ENCODE data around the gene ADI1. TPM values are rescaled to one million over a fixed set of nuclear protein-coding genes. Genes with fewer than 3 reads are reported as not detected.

ADI1 gene
- total RNA-seq, 1 donor from 2014 or later, result 38.1 TPM

DNA sequence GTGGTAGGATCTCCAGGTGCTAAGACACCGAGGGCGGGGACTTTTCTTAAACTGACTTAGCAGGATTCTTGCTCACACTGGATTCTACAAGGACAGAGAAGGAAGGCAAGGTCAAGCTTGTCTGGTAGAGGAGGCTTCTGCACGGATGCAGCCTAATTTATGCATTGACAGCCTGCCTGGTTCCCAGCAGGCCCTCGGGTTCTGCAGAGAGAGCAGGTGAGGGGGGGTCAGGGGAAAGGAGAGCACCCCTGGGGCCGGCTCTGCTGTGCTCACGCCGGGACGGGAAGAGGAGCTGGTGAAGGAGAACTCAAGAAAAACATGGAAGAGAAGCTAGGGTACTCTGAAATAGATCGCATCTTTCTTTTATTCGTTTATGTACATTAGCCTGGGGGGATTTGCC lies 46.4 kb downstream of the ADI1 start:
- Histone ChIP-seq H3K4me3 (ENCODE audit: low read length in 3 of 3) (no peak overlapping the region), H3K27me3 (ENCODE audit: control insufficient read depth in 3 of 3, insufficient read depth in 3 of 3, low read length in 3 of 3) (no peaks in the 10 kb centered on the region), H3K36me3 (ENCODE audit: control insufficient read depth in 3 of 3, insufficient read depth in 3 of 3, low read length in 3 of 3) (peaks cover 18 to 38% (median 22%) of the 10 kb centered on the region in 3 donors), H3K27ac (ENCODE audit: low read depth, low read length) (peak overlapping the region; percentile 90), H3K9me3 (ENCODE audit: control insufficient read depth in 3 of 3, low read length in 3 of 3) (no peaks in the 10 kb centered on the region), H3K9ac (ENCODE audit: low read depth in 1 of 3, low read length in 3 of 3) (peak overlapping the region; percentile 13 to 85 (median 18)), H3K4me1 (ENCODE audit: control insufficient read depth in 3 of 3, insufficient read depth in 3 of 3, low read length in 3 of 3) (peaks cover 54 to 56% (median 55%) of the 10 kb centered on the region in 3 donors)

DNA sequence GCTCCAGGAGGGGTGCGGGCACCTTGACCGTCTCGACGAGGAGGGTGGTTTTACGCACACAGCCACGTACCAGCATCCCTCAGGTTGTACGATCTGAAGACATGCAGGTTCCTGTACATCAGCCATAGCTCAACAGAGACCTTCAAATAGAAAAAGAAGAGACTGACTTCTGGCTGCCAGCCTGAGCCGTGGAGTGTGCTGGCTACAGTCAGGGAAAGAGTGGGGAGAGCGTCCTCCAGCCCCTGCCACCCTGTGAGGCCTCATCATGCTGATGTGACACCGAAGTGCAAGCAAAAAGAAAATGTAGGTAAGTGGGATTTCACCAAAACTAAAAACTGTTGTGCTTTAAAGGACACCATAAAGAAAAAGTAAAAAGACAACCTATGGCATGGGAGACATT lies 47.0 kb downstream of the ADI1 start:
- H3K4me3 ChIP-seq (ENCODE audit: low read length in 3 of 3), result no peak overlapping the region
- peak overlapping the region; percentile 90 for H3K27ac ChIP-seq (ENCODE audit: low read depth, low read length)
- peak overlapping the region in 2 of 3 donors; percentile 64 to 85 for H3K9ac ChIP-seq (ENCODE audit: low read depth in 1 of 3, low read length in 3 of 3)
- peaks cover 25 to 42% (median 25%) of the 10 kb centered on the region in 3 donors for H3K36me3 ChIP-seq (ENCODE audit: control insufficient read depth in 3 of 3, insufficient read depth in 3 of 3, low read length in 3 of 3)
- peaks cover 54 to 56% (median 55%) of the 10 kb centered on the region in 3 donors for H3K4me1 ChIP-seq (ENCODE audit: control insufficient read depth in 3 of 3, insufficient read depth in 3 of 3, low read length in 3 of 3)
- H3K9me3 ChIP-seq (ENCODE audit: control insufficient read depth in 3 of 3, low read length in 3 of 3), result no peaks in the 10 kb centered on the region
- no peaks in the 10 kb centered on the region for H3K27me3 ChIP-seq (ENCODE audit: control insufficient read depth in 3 of 3, insufficient read depth in 3 of 3, low read length in 3 of 3)

DNA sequence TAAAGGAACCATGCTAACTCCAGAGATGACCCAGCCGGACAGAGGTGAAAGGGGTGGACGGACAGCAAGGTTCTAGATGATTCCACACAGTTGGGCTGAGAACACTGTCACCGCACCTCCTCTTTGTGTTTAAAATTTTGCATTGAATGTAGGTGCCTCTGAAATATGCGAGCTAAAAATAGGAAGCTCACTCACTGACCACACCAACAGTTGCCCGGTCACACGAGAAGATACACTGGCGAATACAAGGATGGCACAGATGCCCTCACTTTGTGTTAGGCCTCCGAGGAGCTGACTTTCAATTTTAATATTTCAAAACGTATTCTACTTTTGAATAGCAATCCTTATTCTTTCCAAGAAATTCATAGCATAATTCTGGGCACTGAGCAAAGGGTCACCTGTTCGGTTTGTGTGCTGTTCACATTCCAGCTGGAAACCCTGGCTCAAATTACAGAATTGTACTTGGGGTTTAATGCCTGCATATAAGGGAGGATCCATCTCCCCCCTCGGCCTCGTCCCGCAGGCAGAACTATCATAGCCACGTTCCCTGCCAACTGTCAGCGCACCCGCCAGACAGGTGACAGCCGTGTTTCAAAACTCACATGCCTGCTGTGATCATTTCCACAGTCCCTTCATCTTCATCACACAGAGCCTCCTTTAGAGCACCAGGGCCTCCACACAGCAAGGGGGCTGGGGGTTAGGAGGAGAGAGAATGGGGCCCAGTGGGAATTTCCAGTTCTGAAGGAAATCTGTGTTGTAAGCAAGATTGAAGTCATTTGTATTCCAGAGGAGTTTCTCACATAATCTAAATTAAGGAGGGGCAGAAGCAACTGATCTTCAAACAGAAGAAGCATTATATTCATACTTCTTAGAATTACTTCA lies 48.2 kb downstream of the ADI1 start:
- Histone ChIP-seq H3K4me1 (ENCODE audit: control insufficient read depth in 3 of 3, insufficient read depth in 3 of 3, low read length in 3 of 3) (peaks cover 49 to 54% (median 49%) of the 10 kb centered on the region in 3 donors), H3K9ac (ENCODE audit: low read depth in 1 of 3, low read length in 3 of 3) (peak overlapping the region; percentile 46 to 85 (median 85)), H3K36me3 (ENCODE audit: control insufficient read depth in 3 of 3, insufficient read depth in 3 of 3, low read length in 3 of 3) (peaks cover 32 to 46% (median 35%) of the 10 kb centered on the region in 3 donors), H3K4me3 (ENCODE audit: low read length in 3 of 3) (peak overlapping the region; percentile 28 to 49 (median 28)), H3K27me3 (ENCODE audit: control insufficient read depth in 3 of 3, insufficient read depth in 3 of 3, low read length in 3 of 3) (no peaks in the 10 kb centered on the region), H3K9me3 (ENCODE audit: control insufficient read depth in 3 of 3, low read length in 3 of 3) (no peaks in the 10 kb centered on the region), H3K27ac (ENCODE audit: low read depth, low read length) (peak overlapping the region; percentile 90)

DNA sequence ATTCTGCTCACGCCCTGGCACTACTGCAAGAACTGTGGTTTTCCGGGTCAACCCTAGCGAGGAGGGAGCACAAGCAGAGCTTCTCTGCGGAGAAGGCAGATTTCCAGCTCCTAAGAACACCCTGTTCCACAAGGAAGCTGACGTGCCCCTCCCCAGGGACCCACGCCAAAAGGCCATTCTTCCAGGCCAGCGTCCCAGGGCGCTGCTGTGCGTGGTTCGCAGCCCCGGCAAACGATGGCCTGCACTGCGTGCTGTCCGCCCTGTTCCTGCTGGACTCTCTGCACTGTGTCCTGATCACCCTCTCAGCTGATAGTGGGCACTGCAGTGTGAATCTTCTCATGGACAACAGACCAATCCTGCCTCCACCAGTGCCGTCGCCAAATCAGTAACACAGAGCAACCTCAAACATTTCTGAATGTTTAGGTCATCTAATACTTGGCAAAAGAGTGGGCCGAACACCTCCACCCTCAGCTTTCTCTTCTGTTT lies 49.1 kb downstream of the ADI1 start:
- H3K4me3 ChIP-seq (ENCODE audit: low read length in 3 of 3), result peak overlapping the region in 2 of 3 donors; percentile 28 to 46
- H3K4me1 ChIP-seq (ENCODE audit: control insufficient read depth in 3 of 3, insufficient read depth in 3 of 3, low read length in 3 of 3), result peaks cover 50 to 55% (median 51%) of the 10 kb centered on the region in 3 donors
- no peaks in the 10 kb centered on the region for H3K27me3 ChIP-seq (ENCODE audit: control insufficient read depth in 3 of 3, insufficient read depth in 3 of 3, low read length in 3 of 3)
- H3K9me3 ChIP-seq (ENCODE audit: control insufficient read depth in 3 of 3, low read length in 3 of 3), result no peaks in the 10 kb centered on the region
- H3K27ac ChIP-seq (ENCODE audit: low read depth, low read length), result peak overlapping the region; percentile 90
- H3K36me3 ChIP-seq (ENCODE audit: control insufficient read depth in 3 of 3, insufficient read depth in 3 of 3, low read length in 3 of 3), result peaks cover 36 to 50% (median 37%) of the 10 kb centered on the region in 3 donors
- H3K9ac ChIP-seq (ENCODE audit: low read depth in 1 of 3, low read length in 3 of 3), result peak overlapping the region; percentile 46 to 85 (median 85)

DNA sequence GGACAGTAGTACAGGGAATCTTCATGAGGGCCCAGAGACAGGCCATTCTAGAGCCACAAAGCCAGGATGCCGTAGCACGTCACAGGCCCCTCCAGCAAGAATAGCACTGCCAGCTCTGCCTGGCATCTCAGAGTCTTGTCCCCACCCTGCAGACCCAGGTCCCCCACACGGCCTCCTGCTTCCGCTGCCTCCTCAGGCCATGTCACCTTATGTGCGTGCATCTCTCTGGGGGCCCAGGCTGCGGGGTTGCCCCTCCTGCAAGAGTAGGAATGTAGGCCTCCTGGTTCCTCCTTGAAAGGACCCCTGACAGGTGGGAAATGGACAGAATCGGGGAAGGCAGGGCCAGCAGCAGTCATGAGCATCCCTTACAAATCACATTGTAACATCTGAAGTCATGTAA lies 49.8 kb downstream of the ADI1 start:
- H3K4me3 ChIP-seq (ENCODE audit: low read length in 3 of 3), result no peak overlapping the region
- H3K27me3 ChIP-seq (ENCODE audit: control insufficient read depth in 3 of 3, insufficient read depth in 3 of 3, low read length in 3 of 3), result no peaks in the 10 kb centered on the region
- peak overlapping the region in 1 of 3 donors; percentile 19 for H3K9ac ChIP-seq (ENCODE audit: low read depth in 1 of 3, low read length in 3 of 3)
- H3K4me1 ChIP-seq (ENCODE audit: control insufficient read depth in 3 of 3, insufficient read depth in 3 of 3, low read length in 3 of 3), result peaks cover 51 to 60% (median 52%) of the 10 kb centered on the region in 3 donors
- peak overlapping the region; percentile 90 for H3K27ac ChIP-seq (ENCODE audit: low read depth, low read length)
- peaks cover 40 to 55% (median 43%) of the 10 kb centered on the region in 3 donors for H3K36me3 ChIP-seq (ENCODE audit: control insufficient read depth in 3 of 3, insufficient read depth in 3 of 3, low read length in 3 of 3)
- no peaks in the 10 kb centered on the region for H3K9me3 ChIP-seq (ENCODE audit: control insufficient read depth in 3 of 3, low read length in 3 of 3)

DNA sequence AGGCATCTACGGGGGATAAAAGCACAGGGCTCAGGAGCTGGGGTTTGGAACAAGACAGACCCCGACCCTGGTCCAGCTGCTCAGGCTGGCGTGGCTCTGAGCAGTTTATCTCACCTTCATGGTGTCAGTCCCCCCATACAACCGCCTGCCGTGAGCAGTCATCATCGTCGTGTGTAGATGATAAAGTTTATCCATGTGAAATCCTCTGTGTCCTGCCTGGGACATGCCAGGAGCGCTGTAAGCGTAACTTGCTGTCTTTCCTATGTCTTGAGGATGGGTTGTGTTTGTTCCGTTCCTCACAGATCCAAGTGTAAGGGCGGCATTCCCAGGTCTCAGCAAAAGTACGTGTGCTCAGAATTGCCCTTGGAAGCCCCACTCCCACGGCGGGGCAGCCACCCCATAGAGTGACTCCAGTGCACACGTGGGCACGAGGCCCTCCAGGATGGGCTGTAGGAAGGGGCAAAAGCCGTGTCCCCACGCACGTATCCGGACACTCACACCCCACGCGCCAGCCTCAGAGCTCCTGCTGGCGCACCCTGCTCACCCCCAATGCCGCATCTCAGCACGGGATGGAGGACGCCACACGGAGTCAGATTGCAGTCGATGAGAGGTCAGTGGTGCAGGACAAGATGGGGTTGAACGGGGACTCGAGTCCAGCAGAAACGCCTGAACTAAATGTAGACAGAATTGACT lies 50.9 kb downstream of the ADI1 start:
- Histone ChIP-seq H3K4me1 (ENCODE audit: control insufficient read depth in 3 of 3, insufficient read depth in 3 of 3, low read length in 3 of 3) (peaks cover 51 to 61% (median 52%) of the 10 kb centered on the region in 3 donors), H3K36me3 (ENCODE audit: control insufficient read depth in 3 of 3, insufficient read depth in 3 of 3, low read length in 3 of 3) (peaks cover 42 to 52% (median 44%) of the 10 kb centered on the region in 3 donors), H3K9me3 (ENCODE audit: control insufficient read depth in 3 of 3, low read length in 3 of 3) (no peaks in the 10 kb centered on the region), H3K27ac (ENCODE audit: low read depth, low read length) (no peak overlapping the region), H3K27me3 (ENCODE audit: control insufficient read depth in 3 of 3, insufficient read depth in 3 of 3, low read length in 3 of 3) (no peaks in the 10 kb centered on the region), H3K9ac (ENCODE audit: low read depth in 1 of 3, low read length in 3 of 3) (no peak overlapping the region), H3K4me3 (ENCODE audit: low read length in 3 of 3) (no peak overlapping the region)

DNA sequence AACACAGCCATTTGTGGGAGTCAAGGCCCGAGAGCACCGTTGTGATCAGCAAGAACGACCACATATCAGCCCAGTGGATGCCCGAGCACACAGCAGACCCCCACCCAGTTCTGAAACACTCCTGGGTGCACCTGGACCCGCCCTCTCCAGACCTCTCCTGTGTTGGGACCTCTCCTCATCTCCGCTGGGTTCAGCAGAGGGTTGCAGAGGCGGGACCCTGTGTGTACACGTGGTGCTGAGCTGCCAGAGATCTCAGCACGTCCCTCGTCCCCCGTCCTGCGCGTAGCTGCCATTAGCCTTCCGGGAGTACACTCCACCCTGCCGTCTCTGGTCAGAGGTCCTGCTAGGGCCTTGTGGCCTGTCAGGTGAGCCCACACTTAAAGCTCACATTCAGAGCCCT lies 51.7 kb downstream of the ADI1 start:
- Histone ChIP-seq H3K27ac (ENCODE audit: low read depth, low read length) (no peak overlapping the region), H3K4me1 (ENCODE audit: control insufficient read depth in 3 of 3, insufficient read depth in 3 of 3, low read length in 3 of 3) (peaks cover 46 to 56% (median 48%) of the 10 kb centered on the region in 3 donors), H3K36me3 (ENCODE audit: control insufficient read depth in 3 of 3, insufficient read depth in 3 of 3, low read length in 3 of 3) (peaks cover 39 to 52% (median 45%) of the 10 kb centered on the region in 3 donors), H3K27me3 (ENCODE audit: control insufficient read depth in 3 of 3, insufficient read depth in 3 of 3, low read length in 3 of 3) (no peaks in the 10 kb centered on the region), H3K4me3 (ENCODE audit: low read length in 3 of 3) (no peak overlapping the region), H3K9me3 (ENCODE audit: control insufficient read depth in 3 of 3, low read length in 3 of 3) (no peaks in the 10 kb centered on the region), H3K9ac (ENCODE audit: low read depth in 1 of 3, low read length in 3 of 3) (peak overlapping the region in 1 of 3 donors; percentile 33)

DNA sequence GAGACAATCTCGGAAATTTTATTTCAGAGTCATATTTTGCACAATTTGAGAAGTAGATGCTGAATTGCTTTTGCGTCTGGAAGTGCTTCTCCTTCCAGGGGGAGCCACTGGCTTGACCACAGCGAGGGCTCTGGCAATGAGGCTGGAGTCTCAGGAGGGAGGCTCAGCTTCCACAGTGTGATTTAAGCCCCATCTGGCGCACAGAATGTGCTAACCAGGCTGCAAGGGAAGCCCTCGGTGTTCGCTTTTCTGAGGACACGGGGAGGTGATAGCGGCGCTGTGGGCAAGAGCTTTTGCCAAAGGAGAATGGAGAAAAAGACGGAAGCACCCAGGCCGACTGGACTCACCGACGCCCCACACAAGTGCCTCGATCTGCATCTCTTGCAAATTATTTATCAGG lies 52.4 kb downstream of the ADI1 start:
- Histone ChIP-seq H3K9me3 (ENCODE audit: control insufficient read depth in 3 of 3, low read length in 3 of 3) (no peaks in the 10 kb centered on the region), H3K9ac (ENCODE audit: low read depth in 1 of 3, low read length in 3 of 3) (peak overlapping the region in 1 of 3 donors; percentile 18), H3K4me1 (ENCODE audit: control insufficient read depth in 3 of 3, insufficient read depth in 3 of 3, low read length in 3 of 3) (peaks cover 41 to 50% (median 43%) of the 10 kb centered on the region in 3 donors), H3K27me3 (ENCODE audit: control insufficient read depth in 3 of 3, insufficient read depth in 3 of 3, low read length in 3 of 3) (no peaks in the 10 kb centered on the region), H3K36me3 (ENCODE audit: control insufficient read depth in 3 of 3, insufficient read depth in 3 of 3, low read length in 3 of 3) (peaks cover 38 to 45% (median 44%) of the 10 kb centered on the region in 3 donors), H3K27ac (ENCODE audit: low read depth, low read length) (no peak overlapping the region), H3K4me3 (ENCODE audit: low read length in 3 of 3) (no peak overlapping the region)

DNA sequence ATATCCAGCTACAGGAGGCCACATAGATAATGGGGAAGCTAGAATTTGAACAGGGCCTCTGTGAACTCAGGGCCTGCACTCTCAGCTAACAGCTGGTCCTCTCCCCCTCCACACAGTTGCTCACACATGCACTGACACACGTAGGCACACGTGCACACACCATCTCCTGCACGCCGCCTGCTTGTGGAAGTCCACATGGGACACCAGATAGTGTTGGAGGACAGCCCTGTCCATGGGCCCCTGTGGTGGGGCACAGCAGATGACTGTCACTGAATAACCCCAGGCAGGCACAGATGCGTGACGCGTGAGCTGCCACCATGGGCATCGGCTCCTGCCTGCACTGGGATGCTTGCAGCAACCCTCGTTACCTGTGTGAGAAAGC lies 52.9 kb downstream of the ADI1 start:
- Histone ChIP-seq H3K4me1 (ENCODE audit: control insufficient read depth in 3 of 3, insufficient read depth in 3 of 3, low read length in 3 of 3) (peaks cover 39 to 49% (median 41%) of the 10 kb centered on the region in 3 donors), H3K4me3 (ENCODE audit: low read length in 3 of 3) (no peak overlapping the region), H3K27ac (ENCODE audit: low read depth, low read length) (no peak overlapping the region), H3K36me3 (ENCODE audit: control insufficient read depth in 3 of 3, insufficient read depth in 3 of 3, low read length in 3 of 3) (peaks cover 38 to 42% (median 42%) of the 10 kb centered on the region in 3 donors), H3K9ac (ENCODE audit: low read depth in 1 of 3, low read length in 3 of 3) (peak overlapping the region in 2 of 3 donors; percentile 18 to 35), H3K9me3 (ENCODE audit: control insufficient read depth in 3 of 3, low read length in 3 of 3) (no peaks in the 10 kb centered on the region), H3K27me3 (ENCODE audit: control insufficient read depth in 3 of 3, insufficient read depth in 3 of 3, low read length in 3 of 3) (no peaks in the 10 kb centered on the region)
